ENCODE data around the gene CCL13. TPM values are rescaled to one million over a fixed set of nuclear protein-coding genes. Genes with fewer than 3 reads are reported as not detected.

CCL13 gene
- total RNA-seq, 1 donor from 2014 or later, result not detected

GRCh38 chr17:34366529-34367107, 10.3 kb downstream of the CCL13 start:
- TF ChIP-seq CTCF (IDR thresholded peaks at IDR 0.05), result no peak
- DNase-seq (ENCODE audit: low spot score in 2 of 2), result no peak
- no peaks in the 10 kb centered on the region for H3K9me3 ChIP-seq
- no peak overlapping the region for H3K4me3 ChIP-seq
- H3K27me3 ChIP-seq, result no peaks in the 10 kb centered on the region
- no peak overlapping the region for H3K27ac ChIP-seq
- intact Hi-C loops (cut with DNase I), result no loop called here
- no peaks in the 10 kb centered on the region for H3K4me1 ChIP-seq
- no peaks in the 10 kb centered on the region for H3K36me3 ChIP-seq

GRCh38 chr17:34367486-34368195, 11.4 kb downstream of the CCL13 start:
- H3K9me3 ChIP-seq, result no peaks in the 10 kb centered on the region
- no peak overlapping the region for H3K4me3 ChIP-seq
- H3K27me3 ChIP-seq, result no peaks in the 10 kb centered on the region
- intact Hi-C loops (cut with DNase I), result no loop called here
- H3K27ac ChIP-seq, result no peak overlapping the region
- H3K4me1 ChIP-seq, result no peaks in the 10 kb centered on the region
- no peaks in the 10 kb centered on the region for H3K36me3 ChIP-seq
- DNase-seq (ENCODE audit: low spot score in 2 of 2), result no peak
- TF ChIP-seq CTCF (IDR thresholded peaks at IDR 0.05), result no peak

DNA sequence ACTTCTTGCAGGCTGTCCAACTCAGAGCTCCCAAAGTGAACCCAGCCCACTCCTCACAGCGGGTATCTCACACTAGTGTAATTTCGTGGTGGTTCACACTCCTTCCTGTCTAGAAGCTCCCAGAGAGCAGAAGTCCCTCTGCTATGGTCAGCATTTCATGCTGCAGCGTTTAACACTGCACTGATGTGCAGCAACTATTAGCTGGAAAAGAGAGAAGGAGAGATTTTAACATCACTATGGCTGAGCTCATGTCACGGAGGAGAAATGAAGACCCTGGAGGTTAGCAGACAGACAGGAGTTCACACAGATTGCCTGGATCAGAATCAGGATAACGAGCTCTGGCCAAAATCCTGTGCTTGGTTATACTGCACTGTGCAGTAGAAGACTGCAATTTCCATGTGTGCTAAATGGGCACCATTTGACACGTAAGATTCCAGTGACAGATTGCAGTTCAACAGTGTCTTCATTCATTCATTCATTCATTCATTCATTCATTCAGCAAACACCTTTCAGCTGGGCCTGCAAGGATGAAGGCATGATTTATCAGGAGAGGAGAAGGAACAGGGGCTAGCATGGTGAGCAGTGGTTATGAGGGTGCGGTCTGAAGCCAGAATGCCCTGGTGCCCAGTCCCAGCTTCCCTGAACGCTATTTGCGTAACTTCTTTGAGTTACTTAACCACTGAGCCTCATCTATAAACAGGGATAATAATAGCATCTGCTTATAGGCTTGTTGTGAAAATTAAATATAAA, 12.1 kb downstream of the CCL13 start:
- intact Hi-C loops (cut with DNase I), result no loop called here

GRCh38 chr17:34368946-34369500, 12.7 kb downstream of the CCL13 start:
- Histone ChIP-seq H3K9me3 (no peaks in the 10 kb centered on the region), H3K27me3 (no peaks in the 10 kb centered on the region), H3K27ac (no peak overlapping the region), H3K4me1 (no peaks in the 10 kb centered on the region), H3K36me3 (no peaks in the 10 kb centered on the region), H3K4me3 (no peak overlapping the region)
- no peak for TF ChIP-seq CTCF (IDR thresholded peaks at IDR 0.05)
- intact Hi-C loops (cut with DNase I), result no loop called here
- DNase-seq (ENCODE audit: low spot score in 2 of 2), result no peak

More for the DNA sequence above, 12.1 kb downstream of the CCL13 start:
- DNase-seq (ENCODE audit: low spot score in 2 of 2), result no peak
- TF ChIP-seq CTCF (IDR thresholded peaks at IDR 0.05), result no peak
- Histone ChIP-seq H3K27me3 (no peaks in the 10 kb centered on the region), H3K36me3 (no peaks in the 10 kb centered on the region), H3K4me3 (no peak overlapping the region), H3K9me3 (no peaks in the 10 kb centered on the region), H3K4me1 (no peaks in the 10 kb centered on the region), H3K27ac (no peak overlapping the region)

- no peaks in the 10 kb centered on the region for H3K27me3 ChIP-seq
- intact Hi-C loops (cut with DNase I), result no loop called here
- H3K4me3 ChIP-seq, result no peak overlapping the region
- TF ChIP-seq CTCF (IDR thresholded peaks at IDR 0.05), result no peak
- no peaks in the 10 kb centered on the region for H3K36me3 ChIP-seq
- H3K4me1 ChIP-seq, result no peaks in the 10 kb centered on the region
- no peaks in the 10 kb centered on the region for H3K9me3 ChIP-seq
- H3K27ac ChIP-seq, result no peak overlapping the region
- DNase-seq (ENCODE audit: low spot score in 2 of 2), result no peak
These were observed 13.3 kb downstream of the CCL13 start for GRCh38 chr17:34369571-34369970.
